Thyroid gland (tissue), 4 donors: ENCODE measurements around the gene MORN1. TPM values are rescaled to one million over a fixed set of nuclear protein-coding genes. Genes with fewer than 3 reads are reported as not detected.

Experiments used
- DNase-seq, 2 donors: peaks; one replicate each; pipeline ENCODE4 v3.0.0-alpha.2; 2019
- H3K27ac ChIP-seq, 3 donors: fragments of 200-600 bp; sonication (generic); 1 replicate in 2 of 3; 2 replicates in 1 of 3; pipeline ENCODE4 v1.5.1; 2016 to 2019; ENCODE audit warnings: mild to moderate bottlenecking in 1 of 3, moderate library complexity in 1 of 3
- H3K27me3 ChIP-seq: fragments of 200-600 bp; sonication (generic); one replicate; pipeline ENCODE4 v1.5.1; 2019
- H3K36me3 ChIP-seq, 2 donors: fragments of 200-600 bp; sonication (generic); one replicate each; pipeline ENCODE4 v1.5.1; 2016 to 2019
- H3K4me1 ChIP-seq, 2 donors: fragments of 200-600 bp; sonication (generic); one replicate each; pipeline ENCODE4 v1.5.1; 2017 to 2019
- H3K4me3 ChIP-seq, 3 donors: fragments of 200-600 bp; sonication (generic); replicated peaks in 1 of 3; 1 replicate in 2 of 3; 2 replicates in 1 of 3; pipeline ENCODE4 v1.5.1; 2016; ENCODE audit warnings: mild to moderate bottlenecking in 1 of 3
- H3K9me3 ChIP-seq: fragments of 200-600 bp; sonication (generic); one replicate; pipeline ENCODE4 v1.5.1; 2017
- CTCF ChIP-seq, 6 experiments: fragments of 200-600 bp in 3 of 6; fragments of 450-650 bp in 3 of 6; sonication (generic) in 3 of 6; IDR thresholded peaks; one replicate each; pipeline ENCODE4 v1.5.1; 2016 to 2019; ENCODE audit warnings: antibody characterized with exemption in 6 of 6, mild to moderate bottlenecking in 2 of 6, inconsistent platforms in 1 of 6, moderate library complexity in 1 of 6
- POLR2A ChIP-seq, 2 donors: fragments of 450-650 bp; IDR thresholded peaks; one replicate each; pipeline ENCODE4 v1.6.1; 2017; ENCODE audit warnings: antibody characterized with exemption in 2 of 2, mild to moderate bottlenecking in 2 of 2, moderate library complexity in 1 of 2
- WGBS, 2 donors: methylation state at CpG; one replicate each; pipeline ENCODE4 v1.1.5; 2017; 5-methylcytosine and 5-hydroxymethylcytosine counted together
- intact Hi-C: fragments of 100-400 bp; cut with DNase I; formaldehyde crosslinking; loops from one replicate; pipeline ENCODE4 v1.15.1; 2023
- total RNA-seq, 4 donors: library from RNA; depleted of rRNA; stranded (reverse); fragments of >200 nt; gene quantifications; one replicate each; pipeline ENCODE4 v1.2.3, GENCODE V29; 2016

Gene MORN1
- total RNA-seq, 4 donors from 2014 or later: 23.3 to 45.3 (median 33.8) TPM

- H3K36me3 ChIP-seq: peaks cover 55 to 70% of the 10 kb centered on the region in 2 donors
- no peak overlapping the region for H3K4me3 ChIP-seq
- no peaks in the 10 kb centered on the region for H3K9me3 ChIP-seq
- peak; percentile 45 to 67 for DNase-seq
- intact Hi-C loops: no loop called here
- H3K27me3 ChIP-seq: no peaks in the 10 kb centered on the region
- WGBS, 2 donors: 68% methylated on average over 20 to 22 of the region's 22 CpGs
- H3K4me1 ChIP-seq: peaks cover 0 to 3% of the 10 kb centered on the region in 2 donors
- TF ChIP-seq CTCF (IDR thresholded peaks at IDR 0.05) (no peak), POLR2A (IDR thresholded peaks at IDR 0.05) (no peak)
- H3K27ac ChIP-seq: peak overlapping the region; percentile 10 to 63 (median 24)
Measured at GRCh38 chr1:2399890-2400575, 8.7 kb upstream of the MORN1 start.

GRCh38 chr1:2398871-2399270 is 7.5 kb upstream of the MORN1 start:
- H3K27me3 ChIP-seq: no peaks in the 10 kb centered on the region
- no peaks in the 10 kb centered on the region for H3K9me3 ChIP-seq
- peaks cover 43 to 66% of the 10 kb centered on the region in 2 donors for H3K36me3 ChIP-seq
- H3K4me1 ChIP-seq: peaks cover 3 to 7% of the 10 kb centered on the region in 2 donors
- intact Hi-C loops: no loop called here
- no peak overlapping the region for H3K27ac ChIP-seq
- TF ChIP-seq CTCF (IDR thresholded peaks at IDR 0.05): no peak
- no peak for TF ChIP-seq POLR2A (IDR thresholded peaks at IDR 0.05)
- H3K4me3 ChIP-seq: no peak overlapping the region
- no peak for DNase-seq
- 83 to 86% methylated on average over 6 to 7 of the region's 7 CpGs for WGBS, 2 donors

- intact Hi-C loops: no loop called here
- Histone ChIP-seq H3K4me1 (peaks cover 17 to 22% of the 10 kb centered on the region in 2 donors), H3K36me3 (peaks cover 29 to 49% of the 10 kb centered on the region in 2 donors)
Measured at GRCh38 chr1:2397007-2397679, 5.8 kb upstream of the MORN1 start.

GRCh38 chr1:2396476-2396875 is 5.1 kb upstream of the MORN1 start:
- WGBS, 2 donors: 93% methylated on average over 5 of the region's 5 CpGs
- Histone ChIP-seq H3K4me3 (no peak overlapping the region), H3K27ac (no peak overlapping the region), H3K36me3 (peaks cover 22 to 44% of the 10 kb centered on the region in 2 donors), H3K9me3 (no peaks in the 10 kb centered on the region), H3K4me1 (peaks cover 18 to 22% of the 10 kb centered on the region in 2 donors), H3K27me3 (no peaks in the 10 kb centered on the region)
- TF ChIP-seq CTCF (IDR thresholded peaks at IDR 0.05) (no peak), POLR2A (IDR thresholded peaks at IDR 0.05) (no peak)
- intact Hi-C loops: no loop called here
- no peak for DNase-seq

More at GRCh38 chr1:2397007-2397679, 5.8 kb upstream of the MORN1 start:
- TF ChIP-seq CTCF (IDR thresholded peaks at IDR 0.05) (no peak), POLR2A (IDR thresholded peaks at IDR 0.05) (no peak)
- Histone ChIP-seq H3K9me3 (no peaks in the 10 kb centered on the region), H3K4me3 (no peak overlapping the region), H3K27me3 (no peaks in the 10 kb centered on the region), H3K27ac (no peak overlapping the region)
- WGBS, 2 donors: 92 to 95% methylated on average over 18 to 19 of the region's 19 CpGs
- no peak for DNase-seq

- Histone ChIP-seq H3K4me3 (no peak overlapping the region), H3K27me3 (no peaks in the 10 kb centered on the region), H3K27ac (no peak overlapping the region), H3K4me1 (peaks cover 18 to 22% of the 10 kb centered on the region in 2 donors), H3K9me3 (no peaks in the 10 kb centered on the region), H3K36me3 (peaks cover 22 to 44% of the 10 kb centered on the region in 2 donors)
- intact Hi-C loops: no loop called here
- 84 to 86% methylated on average over 17 of the region's 17 CpGs for WGBS, 2 donors
- TF ChIP-seq POLR2A (IDR thresholded peaks at IDR 0.05) (no peak), CTCF (IDR thresholded peaks at IDR 0.05) (no peak)
- DNase-seq: no peak
Measured at GRCh38 chr1:2396059-2396458, 4.7 kb upstream of the MORN1 start.
